GM03348 (cell line): ENCODE results near the gene CEP57.
A peak's percentile ranks its signal among the peaks of the same experiment; 100 is the strongest.
"Not testable (repeated sequence)": the region's sequence is repeated elsewhere in the genome, so short reads cannot be mapped to it uniquely, and the experiment has no call there.

ENCODE experiments used
- DNase-seq: peaks from one replicate; pipeline ENCODE4 v3.0.0; 2012; ENCODE audit warnings: low spot score

The CEP57 gene

DNA sequence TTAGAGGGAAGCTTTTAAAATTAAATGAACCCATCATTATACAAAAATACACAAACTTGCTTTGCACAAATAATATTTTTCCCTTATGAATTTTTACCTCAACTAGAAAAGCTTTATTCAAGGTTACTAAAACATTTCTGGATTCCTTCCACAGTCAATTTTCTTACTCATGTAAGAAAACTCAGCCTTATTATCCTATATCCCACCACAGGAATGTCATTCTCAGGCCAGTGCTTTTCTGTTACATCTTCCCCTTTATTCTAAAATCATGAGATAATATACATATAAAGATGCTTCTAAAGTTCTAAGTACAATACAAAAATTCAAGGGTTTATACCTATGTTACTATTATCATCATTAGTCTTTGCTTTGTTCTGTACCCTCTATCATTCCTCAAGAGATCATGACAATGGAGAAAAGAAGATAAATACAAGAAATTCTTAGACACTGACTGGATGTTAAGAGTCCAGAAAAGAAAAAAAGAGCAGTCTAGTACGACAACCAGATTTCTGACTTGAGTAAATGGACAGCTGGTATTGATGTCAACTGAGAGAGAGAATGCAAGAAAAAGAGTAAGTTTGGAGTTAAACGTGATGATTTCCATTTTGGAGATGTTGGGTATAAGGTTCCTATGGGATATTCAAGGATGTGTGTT is 73.3 kb downstream of the CEP57 start:
- DNase-seq, result peak; percentile 37

- DNase-seq, result no peak
Measured at GRCh38 chr11:95867105-95867504, 76.8 kb downstream of the CEP57 start.

DNA sequence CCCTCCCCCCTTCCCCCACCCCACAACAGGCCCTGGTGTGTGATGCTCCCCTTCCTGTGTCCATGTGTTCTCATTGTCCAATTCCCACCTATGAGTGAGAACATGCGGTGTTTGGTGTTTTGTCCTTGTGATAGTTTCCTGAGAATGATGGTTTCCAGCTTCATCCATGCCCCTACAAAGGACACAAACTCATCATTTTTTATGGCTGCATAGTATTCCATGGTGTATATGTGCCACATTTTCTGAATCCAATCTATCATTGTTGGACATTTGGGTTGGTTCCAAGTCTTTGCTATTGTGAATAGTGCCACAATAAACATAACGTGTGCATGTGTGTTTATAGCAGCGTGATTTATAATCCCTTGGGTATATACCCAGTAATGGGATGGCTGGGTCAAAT is 80.6 kb downstream of the CEP57 start:
- not testable (repeated sequence) for DNase-seq

- peak; percentile 80 for DNase-seq
Measured at GRCh38 chr11:95877291-95877690, 87.0 kb downstream of the CEP57 start.
